HG03521 (cell line): ENCODE measurements around the gene LRRC4C.
"Not testable (repeated sequence)": the region's sequence is repeated elsewhere in the genome, so short reads cannot be mapped to it uniquely, and the experiment has no call there.

Experiments used
- ATAC-seq: cut with Tn5 transposase; IDR thresholded peaks from one replicate; pipeline ENCODE4 v1.9.1; 2021; ENCODE audit warnings: mild to moderate bottlenecking, moderate library complexity; ENCODE audit not compliant: unreplicated experiment

The LRRC4C gene

GRCh38 chr11:40192590-40192989 lies 1266.9 kb downstream of the LRRC4C start:
- ATAC-seq, result not testable (repeated sequence)

DNA sequence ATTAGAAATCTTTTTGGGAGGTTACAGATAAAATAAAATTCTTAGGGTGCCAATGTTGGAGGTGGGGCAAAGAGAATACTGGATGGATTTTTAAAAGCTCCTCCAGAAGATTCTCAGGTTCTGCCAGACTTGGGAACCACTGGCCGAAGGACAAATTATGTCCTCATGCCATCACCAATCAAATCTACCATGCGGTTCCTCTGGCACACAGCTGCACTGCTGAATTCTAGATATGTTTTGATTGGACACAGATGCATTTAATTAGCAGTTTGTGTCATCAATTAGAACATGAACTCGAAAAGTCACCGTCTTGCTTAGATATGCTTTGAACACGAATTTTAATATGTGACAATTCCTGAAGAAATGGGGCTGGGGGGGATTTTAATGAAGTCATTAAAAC lies 1269.2 kb downstream of the LRRC4C start:
- ATAC-seq, result no peak

GRCh38 chr11:40188848-40189247 lies 1270.6 kb downstream of the LRRC4C start:
- no peak for ATAC-seq

DNA sequence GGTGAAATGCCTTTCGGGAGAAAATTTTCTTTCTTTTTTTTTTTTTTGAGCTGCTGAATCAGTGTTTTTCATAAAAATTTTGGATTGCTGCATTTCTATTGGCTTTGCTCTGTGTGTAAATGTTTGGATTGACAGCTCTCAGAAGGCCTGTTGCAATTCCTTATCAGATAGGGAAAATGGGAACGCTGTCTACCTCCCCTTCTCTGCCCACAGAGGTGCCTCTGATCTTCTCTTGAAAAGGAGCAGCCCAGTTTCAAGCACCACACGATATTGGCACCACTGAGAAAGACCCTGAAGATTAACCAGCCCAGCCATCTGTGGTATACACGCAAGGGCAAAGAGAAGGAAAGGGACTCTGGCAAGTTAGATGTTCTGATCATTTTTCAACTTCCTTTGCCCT lies 1272.2 kb downstream of the LRRC4C start:
- ATAC-seq, result no peak

DNA sequence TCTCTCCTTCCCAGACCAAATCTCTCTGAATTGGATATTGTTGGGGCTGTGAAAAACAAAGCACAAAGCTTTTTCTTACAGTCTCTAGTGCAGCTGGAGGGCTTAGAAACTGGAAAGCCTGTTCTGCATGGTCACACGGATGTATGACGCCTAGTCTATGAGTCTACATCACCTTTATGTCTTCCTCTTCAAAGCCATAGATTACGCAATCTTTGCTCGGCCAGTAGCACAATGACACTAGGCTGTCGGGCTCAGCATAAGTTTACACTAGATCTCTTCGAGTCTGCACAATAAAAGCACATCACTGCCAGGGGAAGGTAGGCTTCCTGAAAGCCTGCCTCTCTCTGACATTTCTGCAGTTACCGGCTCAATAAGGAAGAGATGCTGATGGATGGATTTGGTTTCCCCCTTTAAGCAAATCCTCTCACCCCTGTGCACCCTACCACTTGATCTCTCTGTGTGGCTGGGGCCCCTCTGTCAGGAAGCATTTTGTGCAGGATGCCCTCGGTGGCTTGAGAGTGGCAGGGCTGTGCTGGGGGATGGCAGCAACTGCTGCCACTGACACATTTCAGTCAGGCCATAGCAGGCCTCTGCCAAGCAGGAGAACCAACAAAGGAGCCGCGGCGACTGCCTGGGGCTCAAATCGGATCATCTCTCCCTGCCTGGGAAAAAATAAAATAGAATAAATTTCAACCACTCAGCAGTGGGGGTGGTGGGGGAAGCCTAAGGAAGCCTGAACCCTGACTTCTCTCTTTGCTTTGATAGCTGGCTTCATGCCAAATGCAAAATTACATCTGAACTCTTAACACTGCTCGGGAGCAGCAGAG lies 1272.8 kb downstream of the LRRC4C start:
- ATAC-seq, result no peak

DNA sequence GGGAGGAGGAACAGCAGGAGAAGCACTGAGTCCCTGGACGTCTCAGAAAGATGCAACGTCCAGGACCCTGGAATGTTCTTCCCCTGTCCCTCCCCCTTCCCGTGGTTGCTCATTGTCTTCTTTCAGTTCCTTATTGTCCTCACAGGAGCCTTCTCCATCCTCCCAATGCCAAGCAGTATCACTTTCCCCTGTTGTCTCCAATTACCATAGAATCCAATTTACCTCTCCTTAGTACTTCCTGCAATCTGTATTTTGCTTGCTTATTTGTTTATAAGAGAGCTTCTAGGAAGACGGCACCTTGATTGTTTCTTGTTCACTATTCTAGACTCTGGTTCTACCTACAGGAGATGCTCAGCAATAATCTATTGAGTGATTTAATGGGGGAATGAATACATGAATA lies 1273.7 kb downstream of the LRRC4C start:
- ATAC-seq, result no peak

GRCh38 chr11:40183073-40184064 lies 1276.1 kb downstream of the LRRC4C start:
- ATAC-seq, result peak; percentile 89

GRCh38 chr11:40179541-40179940 lies 1279.9 kb downstream of the LRRC4C start:
- no peak for ATAC-seq

GRCh38 chr11:40178470-40178869 lies 1281.0 kb downstream of the LRRC4C start:
- no peak for ATAC-seq

- no peak for ATAC-seq
These were observed 1283.5 kb downstream of the LRRC4C start for GRCh38 chr11:40175980-40176379.

GRCh38 chr11:40170078-40170477 lies 1289.4 kb downstream of the LRRC4C start:
- ATAC-seq, result no peak

- ATAC-seq, result no peak
These were observed 1291.0 kb downstream of the LRRC4C start for GRCh38 chr11:40168414-40168813.

- ATAC-seq, result not testable (repeated sequence)
These were observed 1291.6 kb downstream of the LRRC4C start for GRCh38 chr11:40167805-40168204.

DNA sequence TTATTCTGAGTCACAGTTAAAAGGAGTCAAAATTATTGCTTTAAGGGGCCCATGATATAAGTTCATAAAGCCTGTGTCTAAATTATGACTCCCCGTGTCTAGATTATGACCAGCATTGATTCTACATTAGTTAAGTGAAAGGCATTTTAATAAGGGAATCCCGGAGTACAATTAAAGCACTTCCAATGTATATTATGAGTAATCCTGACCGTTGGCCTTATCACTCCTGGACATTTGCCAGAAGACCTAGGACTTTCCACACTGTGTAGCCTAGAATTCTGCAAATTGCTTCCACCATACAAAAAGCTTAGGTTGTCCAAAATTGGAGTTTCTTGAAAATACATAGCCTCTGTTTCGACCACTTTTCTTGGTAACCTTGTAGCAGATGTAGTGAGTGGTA lies 1292.6 kb downstream of the LRRC4C start:
- no peak for ATAC-seq

DNA sequence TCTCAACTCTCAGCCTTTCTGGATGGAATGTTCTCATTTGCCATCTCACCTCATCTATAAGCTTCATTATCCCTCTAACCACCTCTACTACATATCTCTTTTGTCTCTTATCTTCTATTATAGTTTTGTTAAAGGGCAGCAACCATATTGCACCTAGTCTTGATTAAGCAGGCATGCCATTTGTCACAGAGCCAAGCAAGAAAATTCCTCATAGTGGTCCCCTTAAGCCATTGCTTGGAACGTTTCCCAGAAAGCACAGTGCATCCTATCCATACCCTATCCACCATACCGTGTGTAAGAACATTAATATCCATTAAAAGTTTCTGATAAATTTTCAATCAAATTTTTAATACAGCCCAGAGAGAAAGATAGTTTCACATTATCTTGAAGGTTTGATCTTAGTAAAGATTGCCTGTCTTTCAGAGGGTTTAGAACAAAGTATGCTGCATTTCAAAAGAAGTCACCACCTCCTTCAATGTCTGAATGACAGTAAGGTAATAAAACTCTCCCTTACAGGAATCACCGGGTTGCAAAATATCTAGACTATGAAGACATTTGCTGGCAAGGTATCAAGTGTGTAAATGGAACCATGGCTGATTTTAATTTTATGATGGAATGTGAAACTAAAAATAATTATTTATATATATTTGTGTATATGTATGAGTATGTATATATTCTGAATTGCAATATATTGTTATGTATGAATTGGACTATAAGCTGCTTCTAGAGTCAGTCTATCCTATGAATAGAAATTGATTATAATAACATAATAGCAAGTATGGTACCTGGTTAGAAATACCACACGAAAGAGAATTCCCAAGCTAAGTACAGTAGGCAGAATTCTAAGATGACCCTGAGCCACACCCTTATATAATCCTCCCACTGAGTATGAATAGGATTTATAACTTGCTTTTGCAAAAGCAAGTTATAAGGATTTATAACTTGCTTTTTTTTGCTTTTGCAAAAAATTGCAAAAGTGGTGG lies 1296.3 kb downstream of the LRRC4C start:
- no peak for ATAC-seq

- ATAC-seq, result no peak
These were observed 1297.5 kb downstream of the LRRC4C start for GRCh38 chr11:40161854-40162410.

DNA sequence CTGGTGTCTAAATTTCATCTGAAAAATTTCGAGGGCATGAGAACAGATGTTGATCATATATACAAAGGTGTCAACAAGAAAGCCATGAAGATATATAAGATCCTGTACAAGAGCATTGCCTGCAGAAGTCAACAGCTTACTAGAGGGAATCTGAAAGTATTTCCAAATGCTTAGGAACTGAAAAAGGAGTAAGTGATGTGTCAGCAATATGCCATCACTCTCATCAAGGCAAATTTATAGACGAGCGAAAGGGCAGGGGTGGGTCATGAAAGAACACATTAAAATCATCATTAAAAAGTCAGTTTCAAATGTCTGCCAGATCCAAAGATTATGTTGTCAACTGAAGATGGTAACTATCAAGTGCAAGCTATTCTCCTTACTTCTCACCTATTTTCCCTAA lies 1299.0 kb downstream of the LRRC4C start:
- ATAC-seq, result no peak

- ATAC-seq, result no peak
These were observed 1309.7 kb downstream of the LRRC4C start for GRCh38 chr11:40149721-40150120.

- no peak for ATAC-seq
These were observed 1318.9 kb downstream of the LRRC4C start for GRCh38 chr11:40140560-40140959.

GRCh38 chr11:40139536-40139935 lies 1319.9 kb downstream of the LRRC4C start:
- no peak for ATAC-seq
